HG03135 (cell line): ENCODE measurements around the gene CD96.
A peak's percentile ranks its signal among the peaks of the same experiment; 100 is the strongest.

Experiments
- ATAC-seq: cut with Tn5 transposase; IDR thresholded peaks from one replicate; pipeline ENCODE4 v1.9.1; 2021; ENCODE audit warnings: mild to moderate bottlenecking, moderate library complexity; ENCODE audit not compliant: unreplicated experiment

Gene CD96

GRCh38 chr3:111592936-111593335 lies 50.9 kb downstream of the CD96 start:
- no peak for ATAC-seq

GRCh38 chr3:111593666-111594065 lies 51.7 kb downstream of the CD96 start:
- ATAC-seq = no peak

- ATAC-seq = no peak
Measured at GRCh38 chr3:111594205-111594604, 52.2 kb downstream of the CD96 start.

GRCh38 chr3:111594781-111595180 lies 52.8 kb downstream of the CD96 start:
- ATAC-seq = no peak

- no peak for ATAC-seq
Measured at GRCh38 chr3:111595232-111595631, 53.2 kb downstream of the CD96 start, which contains the start of gene ZBED2. Gene ZBED2 (minus strand): TSS chr3:111595346. CDS start chr3:111594201, 1,145 bp downstream.

GRCh38 chr3:111596328-111596727 lies 54.3 kb downstream of the CD96 start:
- no peak for ATAC-seq

- no peak for ATAC-seq
Measured at GRCh38 chr3:111598139-111598538, 56.1 kb downstream of the CD96 start.

GRCh38 chr3:111598552-111598951 lies 56.6 kb downstream of the CD96 start:
- ATAC-seq = no peak

GRCh38 chr3:111601810-111602209 lies 59.8 kb downstream of the CD96 start:
- no peak for ATAC-seq

- no peak for ATAC-seq
Measured at GRCh38 chr3:111603679-111604078, 61.7 kb downstream of the CD96 start.

- no peak for ATAC-seq
Measured at GRCh38 chr3:111604119-111604518, 62.1 kb downstream of the CD96 start.

GRCh38 chr3:111605018-111605417 lies 63.0 kb downstream of the CD96 start:
- no peak for ATAC-seq

- ATAC-seq = no peak
Measured at GRCh38 chr3:111605493-111605892, 63.5 kb downstream of the CD96 start.

- no peak for ATAC-seq
Measured at GRCh38 chr3:111607240-111607920, 65.4 kb downstream of the CD96 start.

GRCh38 chr3:111608383-111608782 lies 66.4 kb downstream of the CD96 start:
- no peak for ATAC-seq

GRCh38 chr3:111609700-111610099 lies 67.7 kb downstream of the CD96 start:
- no peak for ATAC-seq

GRCh38 chr3:111610189-111610588 lies 68.2 kb downstream of the CD96 start:
- ATAC-seq = peak; percentile 95

GRCh38 chr3:111610612-111611054 lies 68.6 kb downstream of the CD96 start:
- peak; percentile 26 for ATAC-seq

GRCh38 chr3:111613294-111613693 lies 71.3 kb downstream of the CD96 start:
- no peak for ATAC-seq

GRCh38 chr3:111615880-111616279 lies 73.9 kb downstream of the CD96 start:
- ATAC-seq = no peak

GRCh38 chr3:111616417-111617105 lies 74.6 kb downstream of the CD96 start:
- ATAC-seq = peak; percentile 75

- no peak for ATAC-seq
Measured at GRCh38 chr3:111617406-111617805, 75.4 kb downstream of the CD96 start.
